H9 (cell line): ENCODE data around the gene NKPD1. TPM values are rescaled to one million over a fixed set of nuclear protein-coding genes. Genes with fewer than 3 reads are reported as not detected.

ENCODE experiments used
- DNase-seq: peaks from one replicate; pipeline ENCODE4 v3.0.0-alpha.2; 2017
- H2AFZ ChIP-seq: one replicate; pipeline ENCODE4 v1.6.1; 2013; ENCODE audit warnings: mild to moderate bottlenecking, low read length, control low read depth, moderate library complexity
- H2AK5ac ChIP-seq: 2 replicates; pipeline ENCODE4 v1.6.1; 2013; ENCODE audit warnings: low read length, control low read depth, mixed read lengths; ENCODE audit not compliant: insufficient read length
- H2BK120ac ChIP-seq: one replicate; pipeline ENCODE4 v1.6.1; 2013; ENCODE audit warnings: low read depth, mild to moderate bottlenecking, low read length, control low read depth, inconsistent platforms; ENCODE audit not compliant: poor library complexity, severe bottlenecking
- H2BK12ac ChIP-seq: 2 replicates; pipeline ENCODE4 v1.6.1; 2013; ENCODE audit warnings: low read length, control low read depth, mixed read lengths, low read depth; ENCODE audit not compliant: insufficient read length
- H2BK15ac ChIP-seq: 2 replicates; pipeline ENCODE4 v1.6.1; 2013; ENCODE audit warnings: low read depth, low read length, control low read depth
- H2BK20ac ChIP-seq: one replicate; pipeline ENCODE4 v1.6.1; 2013; ENCODE audit warnings: low read depth, mild to moderate bottlenecking, low read length, control low read depth, inconsistent platforms; ENCODE audit not compliant: poor library complexity, severe bottlenecking
- H2BK5ac ChIP-seq: 2 replicates; pipeline ENCODE4 v1.6.1; 2013; ENCODE audit warnings: low read length, control low read depth, mixed read lengths; ENCODE audit not compliant: insufficient read length
- H3K14ac ChIP-seq: 2 replicates; pipeline ENCODE4 v1.6.1; 2013; ENCODE audit warnings: low read length, control low read depth; ENCODE audit not compliant: insufficient read depth
- H3K18ac ChIP-seq: 2 replicates; pipeline ENCODE4 v1.6.1; 2013; ENCODE audit warnings: low read depth, mild to moderate bottlenecking, mixed read lengths, low read length, control low read depth; ENCODE audit not compliant: insufficient read length
- H3K23ac ChIP-seq: 2 replicates; pipeline ENCODE4 v1.6.1; 2013; ENCODE audit warnings: low read length, control low read depth, mixed read lengths, low read depth; ENCODE audit not compliant: insufficient read length
- H3K23me2 ChIP-seq: 2 replicates; pipeline ENCODE4 v1.6.1; 2013; ENCODE audit warnings: low read depth, mild to moderate bottlenecking, mixed read lengths, low read length, control low read depth; ENCODE audit not compliant: insufficient read length, poor library complexity, severe bottlenecking
- H3K27ac ChIP-seq: 2 replicates; pipeline ENCODE4 v1.5.1; 2013; ENCODE audit warnings: low read length, control low read depth, mixed read lengths, low read depth; ENCODE audit not compliant: insufficient read length
- H3K27me3 ChIP-seq: 2 replicates; pipeline ENCODE4 v1.6.1; 2013; ENCODE audit warnings: low read length, control low read depth, inconsistent platforms; ENCODE audit not compliant: insufficient read depth
- H3K4ac ChIP-seq: 2 replicates; pipeline ENCODE4 v1.6.1; 2013; ENCODE audit warnings: low read depth, mild to moderate bottlenecking, control low read depth, inconsistent platforms, low read length, moderate library complexity
- H3K4me1 ChIP-seq: 2 replicates; pipeline ENCODE4 v1.6.1; 2013; ENCODE audit warnings: low read length, control low read depth, inconsistent platforms; ENCODE audit not compliant: insufficient read depth
- H3K4me2 ChIP-seq: 2 replicates; pipeline ENCODE4 v1.6.1; 2013; ENCODE audit warnings: low read length, control low read depth, mixed read lengths; ENCODE audit not compliant: insufficient read length, insufficient read depth
- H3K56ac ChIP-seq: 2 replicates; pipeline ENCODE4 v1.6.1; 2013; ENCODE audit warnings: low read depth, mild to moderate bottlenecking, mixed read lengths, low read length, control low read depth; ENCODE audit not compliant: insufficient read length
- H3K79me1 ChIP-seq: 2 replicates; pipeline ENCODE4 v1.6.1; 2013; ENCODE audit warnings: low read depth, mild to moderate bottlenecking, moderate library complexity, low read length, control low read depth, inconsistent platforms; ENCODE audit not compliant: insufficient read depth, poor library complexity, severe bottlenecking
- H3K79me2 ChIP-seq: 2 replicates; pipeline ENCODE4 v1.6.1; 2013; ENCODE audit warnings: low read length, control low read depth, inconsistent platforms; ENCODE audit not compliant: insufficient read depth
- H3K9ac ChIP-seq: 2 replicates; pipeline ENCODE4 v1.6.1; 2013; ENCODE audit warnings: low read length, control low read depth, mixed read lengths; ENCODE audit not compliant: insufficient read length; ENCODE audit errors: extremely low read depth
- H3K9me3 ChIP-seq: one replicate; pipeline ENCODE4 v1.6.1; 2013; ENCODE audit warnings: low read depth, low read length, inconsistent platforms; ENCODE audit not compliant: control insufficient read depth
- H3T11ph ChIP-seq: one replicate; pipeline ENCODE4 v1.6.1; 2013; ENCODE audit warnings: mild to moderate bottlenecking, low read length, control low read depth, inconsistent platforms
- H4K20me1 ChIP-seq: one replicate; pipeline ENCODE4 v1.6.1; 2013; ENCODE audit not compliant: control insufficient read depth, insufficient read length, insufficient read depth
- H4K5ac ChIP-seq: 2 replicates; pipeline ENCODE4 v1.6.1; 2013; ENCODE audit warnings: low read depth, mild to moderate bottlenecking, mixed read lengths, low read length, control low read depth; ENCODE audit not compliant: insufficient read length
- H4K8ac ChIP-seq: replicated peaks from 2 replicates; pipeline ENCODE4 v1.6.1; 2013; ENCODE audit warnings: low read length, control low read depth, mixed read lengths, low read depth; ENCODE audit not compliant: insufficient read length
- H4K91ac ChIP-seq: 2 replicates; pipeline ENCODE4 v1.6.1; 2013; ENCODE audit warnings: low read depth, mild to moderate bottlenecking, moderate library complexity, mixed read lengths, low read length, control low read depth; ENCODE audit not compliant: insufficient read length
- H3K27ac Mint-ChIP-seq, 3 experiments: 2 replicates in 2 of 3; 3 replicates in 1 of 3; pipeline ENCODE4 v1.8.0; 2020 to 2021; ENCODE audit warnings: mixed read lengths in 3 of 3, mild to moderate bottlenecking in 1 of 3, moderate library complexity in 1 of 3
- H3K27me3 Mint-ChIP-seq: 2 replicates; pipeline ENCODE4 v1.8.0; 2021; ENCODE audit warnings: low read depth, mild to moderate bottlenecking, moderate library complexity, mixed read lengths
- H3K36me3 Mint-ChIP-seq, 3 experiments: 2 replicates in 2 of 3; 3 replicates in 1 of 3; pipeline ENCODE4 v1.8.0; 2020 to 2021; ENCODE audit warnings: low read depth in 3 of 3, mixed read lengths in 3 of 3; ENCODE audit not compliant: insufficient read depth in 1 of 3
- H3K4me1 Mint-ChIP-seq, 2 experiments: 2 replicates each; pipeline ENCODE4 v1.8.0; 2020; ENCODE audit warnings: mixed read lengths in 2 of 2
- H3K4me3 Mint-ChIP-seq, 2 experiments: 2 replicates in 1 of 2; 3 replicates in 1 of 2; pipeline ENCODE4 v1.8.0; 2020 to 2021; ENCODE audit warnings: mild to moderate bottlenecking in 2 of 2, mixed read lengths in 2 of 2, moderate library complexity in 1 of 2
- H3K9me3 Mint-ChIP-seq, 2 experiments: 2 replicates in 1 of 2; 3 replicates in 1 of 2; pipeline ENCODE4 v1.8.0; 2020; ENCODE audit warnings: mild to moderate bottlenecking in 2 of 2, mixed read lengths in 2 of 2, moderate library complexity in 1 of 2
- WGBS: extraction: QIAGEN DNeasy Blood & Tissue Kit; methylation state at CpG from one replicate; pipeline ENCODE4 v1.1.7; 2013; ENCODE audit warnings: missing lambda C conversion rate, low lambda C conversion rate, mixed read lengths; ENCODE audit not compliant: insufficient read length; ENCODE audit errors: extremely low coverage; 5-methylcytosine and 5-hydroxymethylcytosine counted together
- total RNA-seq: library from RNA; stranded (reverse); gene quantifications from 2 replicates; pipeline ENCODE4 v1.2.1, GENCODE V29; 2021
- TF ChIP-seq, protein P1 (sequence below): fragments of 200-600 bp; sonication (generic); conservative IDR thresholded peaks from 3 replicates; pipeline ENCODE4 v1.8.0; 2021; ENCODE audit warnings: antibody characterized with exemption, mild to moderate bottlenecking

NKPD1 gene
- total RNA-seq, 1 experiment from 2014 or later: 0.17 TPM

DNA sequence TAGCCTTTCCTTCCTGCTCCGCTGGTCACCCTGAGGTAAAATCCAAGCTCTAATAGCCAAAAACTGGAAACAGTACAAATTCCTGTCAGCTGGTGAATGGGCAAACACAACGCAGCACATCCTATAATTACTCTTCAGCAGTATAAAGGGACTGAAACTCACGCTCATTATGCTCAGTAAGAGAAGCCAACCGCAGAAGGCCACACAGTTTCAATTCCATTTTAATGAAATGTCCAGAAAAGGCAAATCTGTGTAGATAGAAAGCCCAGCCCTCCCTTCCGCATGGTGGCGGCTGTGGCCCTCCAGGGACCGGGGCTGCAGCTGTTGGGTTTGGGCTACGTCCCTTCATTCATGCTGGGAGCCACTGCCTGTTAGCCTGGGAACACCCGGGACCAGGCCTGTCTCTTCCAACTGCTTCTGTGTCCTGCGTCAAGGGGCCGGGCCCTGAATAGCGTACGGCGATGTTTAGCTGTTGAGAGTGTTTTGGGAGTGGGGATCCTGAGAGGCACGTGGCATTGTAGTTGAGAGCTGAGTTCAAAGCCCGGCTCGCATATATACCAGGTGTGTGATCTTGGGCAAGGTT is 23.5 kb downstream of the NKPD1 start:
- H2BK5ac ChIP-seq: no peak overlapping the region
- H3K79me1 ChIP-seq: no peaks in the 10 kb centered on the region
- Mint-ChIP-seq H3K4me3 (no peak overlapping the region; a peak in 1 of 5 replicates), H3K27me3 (no peaks in the 10 kb centered on the region), H3K36me3 (peaks cover 7 to 12% (median 11%) of the 10 kb centered on the region in 3 experiments; a peak in 6 of 7 replicates), H3K9me3 (no peaks in the 10 kb centered on the region), H3K27ac (peak overlapping the region; percentile 74 to 78 (median 76); a peak in 5 of 7 replicates), H3K4me1 (peaks cover 27 to 29% of the 10 kb centered on the region in 2 experiments)
- H4K20me1 ChIP-seq: no peaks in the 10 kb centered on the region
- H2BK120ac ChIP-seq: no peak overlapping the region
- no peak overlapping the region for H2AK5ac ChIP-seq
- H3T11ph ChIP-seq: no peak overlapping the region
- no peak overlapping the region for H2BK12ac ChIP-seq
- H3K18ac ChIP-seq: no peak overlapping the region
- H3K14ac ChIP-seq: no peak overlapping the region; the same call in 1 of the 2 replicates
- H2BK15ac ChIP-seq: no peak overlapping the region
- H2AFZ ChIP-seq: no peak overlapping the region
- H3K9ac ChIP-seq: no peak overlapping the region
- H3K56ac ChIP-seq: no peak overlapping the region
- H4K8ac ChIP-seq: no peak overlapping the region
- H3K23ac ChIP-seq: no peak overlapping the region
- H3K4ac ChIP-seq: no peak overlapping the region
- H3K27me3 ChIP-seq: no peaks in the 10 kb centered on the region
- H3K4me1 ChIP-seq: no peaks in the 10 kb centered on the region
- DNase-seq: no peak
- H2BK20ac ChIP-seq: no peak overlapping the region
- H3K4me2 ChIP-seq: no peak overlapping the region
- H3K23me2 ChIP-seq: no peaks in the 10 kb centered on the region
- no peak overlapping the region for H3K27ac ChIP-seq
- no peak overlapping the region for H4K5ac ChIP-seq
- H3K79me2 ChIP-seq: no peaks in the 10 kb centered on the region; the same call in 1 of the 2 replicates
- no peaks in the 10 kb centered on the region for H3K9me3 ChIP-seq
- TF ChIP-seq, protein P1, sequence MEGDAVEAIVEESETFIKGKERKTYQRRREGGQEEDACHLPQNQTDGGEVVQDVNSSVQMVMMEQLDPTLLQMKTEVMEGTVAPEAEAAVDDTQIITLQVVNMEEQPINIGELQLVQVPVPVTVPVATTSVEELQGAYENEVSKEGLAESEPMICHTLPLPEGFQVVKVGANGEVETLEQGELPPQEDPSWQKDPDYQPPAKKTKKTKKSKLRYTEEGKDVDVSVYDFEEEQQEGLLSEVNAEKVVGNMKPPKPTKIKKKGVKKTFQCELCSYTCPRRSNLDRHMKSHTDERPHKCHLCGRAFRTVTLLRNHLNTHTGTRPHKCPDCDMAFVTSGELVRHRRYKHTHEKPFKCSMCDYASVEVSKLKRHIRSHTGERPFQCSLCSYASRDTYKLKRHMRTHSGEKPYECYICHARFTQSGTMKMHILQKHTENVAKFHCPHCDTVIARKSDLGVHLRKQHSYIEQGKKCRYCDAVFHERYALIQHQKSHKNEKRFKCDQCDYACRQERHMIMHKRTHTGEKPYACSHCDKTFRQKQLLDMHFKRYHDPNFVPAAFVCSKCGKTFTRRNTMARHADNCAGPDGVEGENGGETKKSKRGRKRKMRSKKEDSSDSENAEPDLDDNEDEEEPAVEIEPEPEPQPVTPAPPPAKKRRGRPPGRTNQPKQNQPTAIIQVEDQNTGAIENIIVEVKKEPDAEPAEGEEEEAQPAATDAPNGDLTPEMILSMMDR: no peak
- H4K91ac ChIP-seq: no peak overlapping the region
- no CpG with 5 or more reads among the region's 17 CpGs for WGBS
